NCI-H1092 (cell line): ENCODE data around the gene FAR1.

Experiments
- DNase-seq: peaks from one replicate; lab custom pipeline; 2025; lab: John Stamatoyannopoulos, UW

The FAR1 gene

GRCh38 chr11:13669544-13670488 lies 1.3 kb downstream of the FAR1 start:
- no peak for DNase-seq

- DNase-seq, result no peak
These were observed 4.2 kb downstream of the FAR1 start for GRCh38 chr11:13672576-13673210.

GRCh38 chr11:13674799-13675509 lies 6.5 kb downstream of the FAR1 start:
- DNase-seq, result no peak

- DNase-seq, result no peak
These were observed 8.1 kb downstream of the FAR1 start for GRCh38 chr11:13676576-13676975.

GRCh38 chr11:13679768-13680167 lies 11.3 kb downstream of the FAR1 start:
- no peak for DNase-seq

GRCh38 chr11:13680501-13681264 lies 12.2 kb downstream of the FAR1 start:
- DNase-seq, result no peak

GRCh38 chr11:13681446-13681845 lies 13.0 kb downstream of the FAR1 start:
- DNase-seq, result no peak

GRCh38 chr11:13682212-13682611 lies 13.7 kb downstream of the FAR1 start:
- DNase-seq, result no peak

GRCh38 chr11:13685461-13686108 lies 17.1 kb downstream of the FAR1 start:
- DNase-seq, result no peak

GRCh38 chr11:13686776-13687175 lies 18.3 kb downstream of the FAR1 start:
- no peak for DNase-seq

- DNase-seq, result no peak
These were observed 18.8 kb downstream of the FAR1 start for GRCh38 chr11:13687271-13687670.

- DNase-seq, result no peak
These were observed 22.9 kb downstream of the FAR1 start for GRCh38 chr11:13691286-13691899.

- DNase-seq, result no peak
These were observed 23.7 kb downstream of the FAR1 start for GRCh38 chr11:13692172-13692571.

GRCh38 chr11:13694115-13694514 lies 25.6 kb downstream of the FAR1 start:
- DNase-seq, result no peak

- DNase-seq, result no peak
These were observed 27.4 kb downstream of the FAR1 start for GRCh38 chr11:13695886-13696285.

GRCh38 chr11:13697710-13698109 lies 29.2 kb downstream of the FAR1 start:
- no peak for DNase-seq

- no peak for DNase-seq
These were observed 29.7 kb downstream of the FAR1 start for GRCh38 chr11:13698132-13698531.

- no peak for DNase-seq
These were observed 30.6 kb downstream of the FAR1 start for GRCh38 chr11:13699041-13699440.

- no peak for DNase-seq
These were observed 31.4 kb downstream of the FAR1 start for GRCh38 chr11:13699870-13700269.

- no peak for DNase-seq
These were observed 33.0 kb downstream of the FAR1 start for GRCh38 chr11:13701506-13701905.

- no peak for DNase-seq
These were observed 33.6 kb downstream of the FAR1 start for GRCh38 chr11:13702071-13702470.
